CD4-positive, alpha-beta T cell treated with Interleukin-1 beta for 1 hour (primary cell): ENCODE data around the gene DDRGK1.
A peak's percentile ranks its signal among the peaks of the same experiment; 100 is the strongest.

Experiments
- DNase-seq, 2 donors: peaks; one replicate each; pipeline ENCODE4 v3.0.0-alpha.2; 2020 to 2022

Gene DDRGK1

DNA sequence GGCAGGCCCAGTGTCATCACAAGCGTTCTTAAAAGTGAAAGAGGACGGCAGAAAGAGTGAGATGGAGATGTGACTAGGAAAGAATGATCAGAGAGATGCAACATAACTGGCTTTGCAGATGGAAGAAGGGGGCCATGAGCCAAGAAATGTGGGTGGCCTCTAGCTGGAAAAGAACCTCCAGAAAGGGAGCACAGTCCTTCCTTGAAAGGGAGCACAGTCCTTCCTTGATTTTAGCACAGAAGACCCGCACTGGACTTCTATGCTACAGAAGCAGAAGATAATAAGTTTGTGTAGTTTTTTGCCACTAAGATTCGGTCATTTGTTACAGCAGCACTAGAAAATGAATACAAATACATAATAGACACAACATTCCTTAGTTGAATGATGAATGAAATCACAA, 24.2 kb downstream of the DDRGK1 start:
- no peak for DNase-seq

DNA sequence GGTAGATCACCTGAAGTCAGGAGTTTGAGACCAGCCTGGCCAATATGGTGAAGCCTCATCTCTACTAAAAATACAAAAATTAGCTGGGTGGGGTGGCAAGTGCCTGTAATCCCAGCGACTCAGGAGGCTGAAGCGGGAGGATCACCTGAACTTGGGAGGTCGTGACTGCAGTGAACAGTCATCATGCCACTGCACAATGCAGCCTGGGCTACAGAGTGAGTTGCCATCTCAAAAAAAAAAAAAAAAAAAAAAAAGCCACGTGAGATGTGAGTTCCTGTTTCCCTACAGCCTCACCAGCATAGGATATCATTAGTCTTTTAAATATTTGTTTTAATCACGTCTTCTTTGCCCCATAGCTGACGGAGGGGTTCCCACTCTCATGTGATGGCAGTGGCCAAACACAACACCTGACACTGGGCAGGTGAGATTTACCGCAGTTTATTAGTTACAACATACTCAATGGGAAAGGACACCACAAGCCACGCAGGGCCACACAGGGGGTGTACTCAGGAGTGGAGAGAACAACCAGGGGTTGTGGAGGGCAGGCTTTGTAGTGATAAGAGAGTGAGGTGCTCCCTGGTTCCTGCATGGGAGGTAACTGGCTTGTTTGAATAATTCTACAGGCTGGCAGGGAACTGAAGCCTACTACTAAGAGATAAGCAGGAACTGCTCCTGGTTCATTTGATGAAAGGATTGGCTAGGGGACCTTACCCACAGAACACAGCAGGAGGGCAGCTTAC, 26.6 kb downstream of the DDRGK1 start:
- DNase-seq, result no peak

- DNase-seq, result no peak
These were observed 29.2 kb downstream of the DDRGK1 start for GRCh38 chr20:3175270-3175669.

DNA sequence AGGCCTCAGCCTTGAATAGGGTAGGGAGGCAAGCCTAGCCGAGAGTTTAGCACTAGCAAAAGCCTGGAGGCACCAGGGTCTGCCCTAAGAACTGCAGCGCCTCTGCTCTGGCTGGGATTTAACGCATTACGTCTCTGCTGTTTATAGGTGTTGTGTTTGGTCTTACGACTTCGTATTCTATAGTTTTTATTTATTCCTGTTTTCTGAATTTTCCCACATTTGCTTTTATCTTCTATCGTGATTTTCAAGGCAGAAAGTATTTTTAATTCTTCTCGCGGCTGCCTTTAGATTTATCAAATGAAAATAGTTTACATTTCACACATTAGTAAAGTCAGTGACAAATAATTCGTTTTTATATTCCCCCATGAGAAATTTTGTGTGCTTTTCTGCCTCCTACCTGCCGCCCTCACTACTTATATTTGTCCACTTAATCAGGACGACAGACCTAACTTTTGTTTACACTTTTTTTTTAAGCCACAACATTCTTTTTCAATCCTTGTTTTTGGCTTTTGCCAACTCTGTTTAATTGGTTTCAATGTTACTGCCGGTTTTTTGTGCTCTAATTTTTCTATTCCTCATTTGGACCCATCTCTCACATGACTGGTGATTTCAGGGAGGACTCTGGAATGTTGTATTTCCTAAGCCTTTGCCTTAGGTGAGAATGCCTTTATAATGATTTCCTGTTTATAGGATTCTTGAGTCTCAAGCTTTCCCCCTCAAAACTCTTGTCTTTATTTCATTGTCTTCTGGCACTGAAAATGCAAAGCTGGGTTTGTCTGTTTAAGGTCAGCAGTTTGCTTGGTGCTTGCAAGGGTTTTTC, 29.8 kb downstream of the DDRGK1 start:
- DNase-seq, result peak in 1 of 2 donors; percentile 20

- peak; percentile 91 to 92 for DNase-seq
These were observed 30.7 kb downstream of the DDRGK1 start for GRCh38 chr20:3173610-3174441.

- DNase-seq, result peak; percentile 90 to 92
These were observed 31.4 kb downstream of the DDRGK1 start, which contains the start of gene LZTS3 for GRCh38 chr20:3172933-3173609. Gene LZTS3 (minus strand): TSS chr20:3173549. CDS start chr20:3167163, 6,386 bp downstream.

- no peak for DNase-seq
These were observed 32.2 kb downstream of the DDRGK1 start for GRCh38 chr20:3172126-3172932.

GRCh38 chr20:3171391-3172125, 32.9 kb downstream of the DDRGK1 start:
- DNase-seq, result no peak

- DNase-seq, result no peak
These were observed 35.5 kb downstream of the DDRGK1 start for GRCh38 chr20:3168829-3169590.

DNA sequence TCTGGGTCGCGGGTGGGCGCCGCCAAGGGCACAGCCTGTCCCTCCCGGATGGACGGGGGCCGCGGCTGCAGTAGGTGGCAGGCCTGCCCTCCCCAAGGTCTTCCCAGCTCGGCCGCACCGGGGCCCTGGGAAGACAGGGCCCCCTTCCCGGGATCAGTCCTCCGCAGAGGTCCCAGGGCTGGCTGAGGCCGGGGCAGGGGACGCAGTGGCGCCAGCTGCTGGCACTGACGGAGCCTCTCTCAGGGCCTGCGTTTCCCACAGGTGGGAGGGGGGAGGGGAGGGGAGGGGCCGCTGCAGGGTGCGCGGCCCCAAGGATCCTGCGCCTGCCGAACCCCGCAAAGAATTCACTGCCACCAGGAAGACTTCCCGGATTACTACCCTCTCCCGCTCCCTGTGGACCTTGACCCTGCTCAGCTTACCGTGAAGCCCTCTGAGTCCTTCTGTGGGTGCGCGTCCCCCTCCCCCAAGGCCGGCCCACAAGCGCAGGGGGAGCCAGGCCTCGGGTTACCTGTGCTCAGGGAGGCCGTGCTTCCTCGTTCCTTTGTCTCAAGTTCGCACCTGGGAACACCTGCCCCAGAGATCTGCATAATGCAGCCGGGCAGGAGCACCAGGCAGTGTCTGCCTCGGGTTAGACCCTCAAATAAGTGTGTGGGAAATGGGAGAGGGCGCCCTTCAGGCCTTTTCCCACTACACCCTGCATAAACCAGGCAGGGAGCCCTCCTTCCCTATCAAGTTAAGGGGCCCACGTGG, 36.2 kb downstream of the DDRGK1 start:
- DNase-seq, result no peak

GRCh38 chr20:3167738-3168078, 36.8 kb downstream of the DDRGK1 start:
- DNase-seq, result no peak

DNA sequence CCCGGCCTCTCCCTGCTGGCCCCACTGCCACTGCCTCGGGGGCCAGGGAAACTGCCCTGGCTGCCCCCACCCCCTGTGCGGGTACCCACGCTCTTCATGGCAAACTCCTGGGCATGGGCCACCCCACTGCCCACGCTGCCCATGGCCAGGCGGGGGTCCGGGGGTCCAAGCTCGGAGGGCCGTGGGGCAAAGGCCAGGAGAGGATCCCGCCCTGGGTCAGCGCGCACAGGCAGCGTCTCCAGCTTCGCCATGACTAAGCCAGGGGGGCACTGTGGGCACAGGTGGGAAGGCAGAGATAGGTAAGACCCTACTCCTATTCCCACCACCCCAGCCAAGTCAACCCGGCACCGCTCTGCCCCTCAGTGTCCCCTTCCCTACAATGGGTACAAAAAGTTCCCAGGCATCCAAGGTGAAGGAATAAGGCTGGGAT, 37.6 kb downstream of the DDRGK1 start:
- no peak for DNase-seq

DNA sequence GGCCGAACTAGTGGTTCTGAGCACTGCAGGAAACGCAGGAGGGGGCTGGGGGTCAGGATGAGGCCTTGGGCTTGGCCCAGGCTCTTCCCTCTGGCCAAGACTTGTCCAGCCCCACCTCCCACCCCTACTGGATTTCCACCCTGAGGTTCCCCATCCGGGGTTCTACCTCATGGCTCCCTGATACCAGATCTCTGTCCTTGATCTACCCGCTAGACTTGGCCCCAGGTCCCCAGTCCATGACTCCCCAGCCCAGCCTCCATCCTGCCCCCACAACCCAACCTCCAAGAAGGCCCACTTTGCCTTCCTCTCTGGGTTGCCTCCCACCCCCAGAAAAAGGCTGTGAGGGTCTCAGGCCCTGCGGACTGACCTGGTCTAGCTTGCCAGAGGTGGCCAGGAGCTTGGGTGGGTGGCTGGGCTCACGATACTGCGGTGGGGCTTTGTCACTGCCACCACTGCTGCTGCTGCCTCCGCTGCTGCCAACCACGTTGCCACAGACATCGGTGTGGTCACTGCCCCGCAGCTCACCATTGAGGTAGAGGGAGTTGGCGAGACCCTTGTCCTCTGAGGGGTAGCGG, 38.1 kb downstream of the DDRGK1 start:
- no peak for DNase-seq

GRCh38 chr20:3165473-3166337, 38.8 kb downstream of the DDRGK1 start:
- no peak for DNase-seq

- no peak for DNase-seq
These were observed 39.6 kb downstream of the DDRGK1 start for GRCh38 chr20:3164763-3165410.

DNA sequence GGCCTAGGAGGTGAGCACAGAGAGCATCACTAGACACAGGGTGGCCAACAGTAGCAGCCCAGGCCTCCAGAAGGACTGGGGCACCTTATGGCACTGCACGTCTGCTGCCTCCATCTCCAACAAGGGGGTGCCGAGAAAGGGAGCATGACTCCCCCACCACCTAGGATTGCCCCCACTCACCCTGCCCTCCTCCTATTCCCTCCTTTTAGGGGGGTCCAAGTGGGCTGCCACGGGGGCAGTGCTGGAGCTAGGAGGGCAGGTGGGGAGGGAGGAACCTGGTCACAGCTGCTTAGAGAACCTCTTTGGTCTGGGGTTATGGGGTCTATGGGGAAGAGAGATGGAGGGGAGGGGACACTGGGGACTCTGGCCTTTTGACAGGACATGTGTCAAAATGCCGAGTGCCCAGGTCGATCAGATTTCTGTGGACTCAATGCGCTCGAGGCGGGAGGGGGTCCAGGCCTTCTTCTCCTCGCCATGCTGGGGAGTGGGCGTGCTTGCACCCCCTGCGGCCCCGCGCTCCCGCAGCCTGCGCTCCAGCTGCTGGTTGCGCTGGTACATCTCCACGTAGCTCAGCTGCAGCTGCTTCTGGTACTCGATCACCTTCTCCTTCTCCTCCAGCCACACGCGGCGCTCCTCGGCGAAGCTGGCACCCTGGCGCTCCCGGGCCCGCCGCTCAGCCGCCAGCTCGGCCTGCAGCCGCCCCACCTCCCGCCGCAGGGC, 40.3 kb downstream of the DDRGK1 start:
- no peak for DNase-seq
